ENCODE measurements around the gene PQBP1.

The PQBP1 gene

DNA sequence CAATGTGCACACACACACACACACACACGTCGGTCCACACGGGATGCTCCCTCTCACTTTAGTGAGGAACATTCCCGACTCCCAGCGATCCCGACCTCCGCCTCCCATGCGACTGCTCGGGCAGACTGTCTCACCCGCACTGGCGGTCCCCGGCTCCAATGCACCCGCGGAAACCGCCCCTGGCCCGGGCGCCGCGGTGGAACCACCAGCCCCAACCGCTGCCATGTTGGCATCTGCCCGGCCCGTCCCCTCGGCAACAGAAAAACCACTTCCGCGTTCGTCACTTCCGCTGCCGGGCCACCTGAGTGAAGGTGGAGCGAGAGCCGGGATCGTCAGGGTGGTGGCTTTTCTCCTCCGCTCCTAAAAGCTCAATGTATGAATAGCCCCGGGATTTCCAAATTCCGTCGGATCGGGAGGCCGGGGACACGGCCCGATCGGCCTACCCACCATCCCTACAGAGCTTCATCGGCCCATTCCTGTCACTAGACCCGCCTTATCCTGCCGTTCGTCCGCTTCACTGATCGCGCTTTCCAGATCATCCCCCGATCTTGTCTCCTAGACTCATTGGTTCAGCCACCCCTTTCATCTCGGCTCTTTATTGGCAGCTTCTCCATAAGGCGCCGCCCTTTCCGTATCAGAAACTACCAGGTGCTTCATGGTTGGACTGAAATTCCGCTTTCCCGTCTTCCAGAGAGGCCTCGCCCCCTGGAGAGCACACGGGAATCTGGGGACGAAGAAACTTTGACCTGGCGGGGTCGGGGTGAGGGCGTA is 13.9 kb downstream of the PQBP1 start, which contains the start of gene SLC35A2:
SLC35A2 (minus strand) TSS at position 235 of the 771 bp plus-strand sequence; CDS start at position 225, 10 bp downstream.
- 0% methylated on average over 60 of the region's 60 CpGs for WGBS, 2 experiments
- H3K36me3 ChIP-seq (ENCODE audit: control insufficient read depth, insufficient read depth, low read length) = peaks cover 4% of the 10 kb centered on the region

DNA sequence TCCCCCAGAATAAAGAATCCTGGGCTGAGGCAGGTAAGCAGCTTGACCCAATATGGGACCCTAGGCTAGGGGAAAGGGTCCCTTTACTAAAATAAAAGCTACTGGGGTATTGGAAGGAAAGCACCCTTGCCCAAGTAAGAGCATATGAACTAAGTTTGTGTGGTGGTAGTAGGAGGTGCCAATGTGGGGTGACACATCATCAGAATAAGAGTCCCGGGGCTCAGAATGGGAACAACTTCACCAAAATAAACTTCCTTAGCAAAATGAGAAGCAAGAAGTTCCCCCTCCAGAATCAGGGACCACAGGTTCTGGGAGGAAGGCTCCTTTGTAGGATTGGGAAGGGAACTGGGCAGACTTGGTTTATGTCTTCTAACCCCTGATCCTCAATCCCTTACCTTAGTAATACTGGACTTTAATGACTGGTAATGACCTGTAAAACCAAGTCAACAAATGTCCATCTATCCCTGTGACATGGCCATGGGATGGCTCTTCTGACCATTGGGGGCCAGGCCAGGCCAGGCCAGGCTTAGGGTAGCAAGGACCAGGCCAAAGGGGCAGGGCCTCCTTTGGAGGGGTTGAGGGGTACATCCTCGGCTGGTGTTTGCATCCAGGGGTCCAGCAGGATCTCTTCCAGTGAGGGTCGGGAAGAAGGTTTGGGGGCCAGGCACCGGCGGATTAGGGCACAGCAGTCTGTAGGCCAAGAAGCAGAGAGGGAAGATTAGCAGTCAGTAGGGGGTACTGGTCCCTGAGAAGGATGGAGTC is 16.1 kb downstream of the PQBP1 start:
- H3K4me3 ChIP-seq (ENCODE audit: insufficient read depth, low read depth, low read length) = no peak overlapping the region
- no peaks in the 10 kb centered on the region for H3K4me1 ChIP-seq (ENCODE audit: control insufficient read depth, insufficient read depth, low read length)
- H3K9me3 ChIP-seq (ENCODE audit: control insufficient read depth, low read length) = no peaks in the 10 kb centered on the region
- no peak overlapping the region for H3K27ac ChIP-seq (ENCODE audit: insufficient read depth, low read depth, low read length, poor library complexity, severe bottlenecking)
- no peaks in the 10 kb centered on the region for H3K27me3 ChIP-seq (ENCODE audit: control insufficient read depth, insufficient read depth, low read length, poor library complexity, severe bottlenecking)
- WGBS, 2 experiments = 89 to 90% methylated on average over 4 to 5 of the region's 5 CpGs
- peaks cover 4% of the 10 kb centered on the region for H3K36me3 ChIP-seq (ENCODE audit: control insufficient read depth, insufficient read depth, low read length)

More for the DNA sequence above, 13.9 kb downstream of the PQBP1 start, which contains the start of gene SLC35A2:
- no peaks in the 10 kb centered on the region for H3K9me3 ChIP-seq (ENCODE audit: control insufficient read depth, low read length)
- H3K27me3 ChIP-seq (ENCODE audit: control insufficient read depth, insufficient read depth, low read length, poor library complexity, severe bottlenecking) = no peaks in the 10 kb centered on the region
- H3K4me1 ChIP-seq (ENCODE audit: control insufficient read depth, insufficient read depth, low read length) = no peaks in the 10 kb centered on the region
- H3K27ac ChIP-seq (ENCODE audit: insufficient read depth, low read depth, low read length, poor library complexity, severe bottlenecking) = peak within 1 kb of the TSS; percentile 69
- peak within 1 kb of the TSS; percentile 72 for H3K4me3 ChIP-seq (ENCODE audit: insufficient read depth, low read depth, low read length)

DNA sequence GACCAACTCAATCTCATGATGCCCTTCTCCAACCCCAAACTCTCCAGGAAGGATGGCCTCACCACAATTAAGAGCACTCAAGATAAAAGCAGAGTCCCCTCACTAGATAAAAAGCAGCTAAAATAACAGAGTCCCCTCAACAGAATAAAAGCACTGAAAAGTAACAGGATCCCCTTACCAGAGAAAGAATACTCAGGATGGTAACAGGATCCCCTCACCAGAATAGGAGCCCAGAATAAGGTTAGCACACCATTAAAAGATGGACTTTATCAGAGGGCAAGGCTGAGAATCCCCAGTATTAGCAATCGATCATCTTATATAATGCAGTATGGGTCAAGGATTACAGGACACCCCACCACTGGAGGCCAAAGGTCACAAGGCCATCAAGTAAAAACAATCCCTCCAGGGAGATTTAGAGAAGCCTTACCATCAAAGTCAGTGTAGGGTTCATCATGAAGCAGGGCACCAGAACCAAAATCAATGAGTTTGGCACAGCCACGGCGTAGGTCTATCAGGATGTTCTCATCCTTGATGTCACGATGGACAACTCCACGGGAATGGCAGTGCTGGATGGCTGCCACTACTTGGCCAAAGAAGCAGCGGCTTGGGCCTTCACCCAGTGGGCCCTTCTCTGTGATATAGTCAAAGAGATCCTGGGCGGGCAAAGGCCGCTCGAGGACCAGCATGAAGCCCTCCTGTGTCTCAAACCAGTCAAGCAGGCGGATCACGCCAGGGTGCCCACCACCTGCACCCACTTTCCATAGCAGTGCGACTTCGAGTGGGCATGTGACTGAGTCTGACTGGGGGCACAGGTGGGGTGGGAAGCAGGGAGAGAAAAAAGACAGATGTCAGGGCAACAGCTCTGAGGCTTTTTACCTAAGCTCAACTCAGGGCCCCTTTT is 17.1 kb downstream of the PQBP1 start:
- H3K27me3 ChIP-seq (ENCODE audit: control insufficient read depth, insufficient read depth, low read length, poor library complexity, severe bottlenecking) = no peaks in the 10 kb centered on the region
- no peaks in the 10 kb centered on the region for H3K9me3 ChIP-seq (ENCODE audit: control insufficient read depth, low read length)
- no peaks in the 10 kb centered on the region for H3K4me1 ChIP-seq (ENCODE audit: control insufficient read depth, insufficient read depth, low read length)
- WGBS, 2 experiments = 93 to 95% methylated on average over 11 to 13 of the region's 13 CpGs
- H3K4me3 ChIP-seq (ENCODE audit: insufficient read depth, low read depth, low read length) = no peak overlapping the region
- H3K36me3 ChIP-seq (ENCODE audit: control insufficient read depth, insufficient read depth, low read length) = no peaks in the 10 kb centered on the region
- no peak overlapping the region for H3K27ac ChIP-seq (ENCODE audit: insufficient read depth, low read depth, low read length, poor library complexity, severe bottlenecking)

DNA sequence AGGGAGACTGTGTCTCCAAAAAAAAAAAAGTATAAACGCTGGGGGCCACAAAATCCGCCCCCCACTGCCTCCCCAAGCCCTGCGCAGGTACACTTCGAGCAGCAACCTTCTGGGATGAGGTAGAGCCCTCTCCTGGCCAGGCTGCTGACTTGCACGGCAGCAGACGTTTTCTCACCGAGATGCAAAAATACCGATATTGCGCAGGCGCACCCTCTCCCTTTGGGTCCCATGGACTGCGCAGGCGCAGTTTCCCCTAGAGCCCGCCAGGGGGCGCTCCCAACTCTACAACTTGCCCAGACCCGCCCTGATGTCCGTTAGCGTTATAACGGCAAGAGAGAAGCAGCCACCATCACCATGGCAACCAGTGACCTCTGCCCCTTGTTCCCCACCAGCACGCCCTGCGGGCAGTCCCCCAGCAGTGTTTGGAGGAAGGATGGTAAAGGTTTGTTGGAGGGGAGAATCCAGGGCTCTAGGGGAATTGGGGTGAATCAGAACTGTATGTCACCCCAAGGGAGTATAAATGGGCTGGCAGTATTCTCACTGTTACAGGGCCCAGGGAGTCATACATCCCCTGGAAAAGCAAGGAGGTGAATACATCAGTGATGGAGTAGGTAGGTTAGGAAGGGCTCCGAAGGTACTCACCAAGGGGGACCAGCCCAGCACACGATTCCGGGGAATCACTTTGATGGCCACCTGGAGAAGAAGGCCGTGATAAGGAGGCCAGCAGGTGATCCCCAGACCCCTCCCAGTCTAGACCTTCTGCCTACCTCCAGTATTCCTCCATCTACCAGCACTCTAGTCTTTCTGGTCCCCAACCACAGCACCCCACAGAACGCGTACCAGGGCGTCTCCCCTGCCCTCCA is 19.6 kb downstream of the PQBP1 start:
- H3K36me3 ChIP-seq (ENCODE audit: control insufficient read depth, insufficient read depth, low read length) = no peaks in the 10 kb centered on the region
- H3K27me3 ChIP-seq (ENCODE audit: control insufficient read depth, insufficient read depth, low read length, poor library complexity, severe bottlenecking) = no peaks in the 10 kb centered on the region
- no peak overlapping the region for H3K27ac ChIP-seq (ENCODE audit: insufficient read depth, low read depth, low read length, poor library complexity, severe bottlenecking)
- no peaks in the 10 kb centered on the region for H3K4me1 ChIP-seq (ENCODE audit: control insufficient read depth, insufficient read depth, low read length)
- H3K4me3 ChIP-seq (ENCODE audit: insufficient read depth, low read depth, low read length) = peak overlapping the region; percentile 56
- H3K9me3 ChIP-seq (ENCODE audit: control insufficient read depth, low read length) = no peaks in the 10 kb centered on the region
- WGBS, 2 experiments = 1 to 2% methylated on average over 26 to 27 of the region's 27 CpGs

DNA sequence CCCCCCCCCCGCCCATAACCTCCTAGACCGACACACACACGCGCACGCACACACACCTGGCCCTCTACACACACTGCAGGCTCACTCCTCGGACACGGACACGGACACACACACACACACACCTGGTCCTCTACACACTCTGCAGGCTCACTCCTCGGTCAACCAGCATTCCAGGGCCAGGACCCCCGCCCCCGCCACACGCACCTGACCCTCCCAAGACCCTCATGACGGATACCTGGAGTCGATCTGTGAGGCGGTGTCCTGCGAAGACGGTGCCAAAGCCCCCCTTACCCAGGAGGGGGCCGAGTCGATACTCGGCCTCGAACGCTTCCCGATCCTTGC is 20.5 kb downstream of the PQBP1 start:
- Histone ChIP-seq H3K9me3 (ENCODE audit: control insufficient read depth, low read length) (no peaks in the 10 kb centered on the region), H3K27ac (ENCODE audit: insufficient read depth, low read depth, low read length, poor library complexity, severe bottlenecking) (no peak overlapping the region), H3K4me1 (ENCODE audit: control insufficient read depth, insufficient read depth, low read length) (no peaks in the 10 kb centered on the region), H3K27me3 (ENCODE audit: control insufficient read depth, insufficient read depth, low read length, poor library complexity, severe bottlenecking) (no peaks in the 10 kb centered on the region), H3K4me3 (ENCODE audit: insufficient read depth, low read depth, low read length) (peak overlapping the region; percentile 56), H3K36me3 (ENCODE audit: control insufficient read depth, insufficient read depth, low read length) (no peaks in the 10 kb centered on the region)
- WGBS, 2 experiments = 0 to 1% methylated on average over 21 to 22 of the region's 23 CpGs

DNA sequence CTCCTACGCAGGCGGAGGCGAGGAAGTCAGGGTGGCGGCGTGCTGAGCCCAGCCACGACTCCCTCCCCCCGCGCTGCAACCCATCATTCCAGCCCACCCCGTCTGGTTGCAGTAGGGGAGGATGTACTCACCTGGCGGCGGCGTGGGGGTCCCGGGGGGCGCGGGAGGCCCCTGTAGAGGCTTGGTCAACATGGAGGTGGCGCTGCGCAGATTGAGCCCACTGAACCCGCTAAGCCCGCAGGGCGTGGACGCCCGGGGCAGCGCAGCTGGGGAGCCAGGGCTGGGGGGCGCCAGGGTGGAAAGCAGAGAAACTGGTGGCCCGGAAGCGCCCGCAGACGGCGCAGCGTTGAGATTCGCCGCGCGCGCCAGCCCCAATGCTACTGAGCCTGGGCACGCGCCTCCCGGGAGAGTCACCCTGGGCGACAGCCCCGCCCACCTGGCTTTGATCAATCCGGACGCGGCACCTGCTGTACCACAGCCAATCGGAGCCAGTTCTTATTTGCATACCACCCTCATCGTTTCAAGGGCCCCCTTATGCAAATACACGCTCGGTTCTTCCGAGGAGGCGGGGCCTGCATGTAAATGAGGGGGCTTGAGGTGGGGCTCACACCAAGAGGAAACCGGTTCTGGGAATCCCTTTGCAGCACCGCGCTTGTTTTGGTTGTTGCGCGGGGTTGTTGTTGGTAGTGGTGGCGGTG is 21.1 kb downstream of the PQBP1 start, which contains the start of gene PIM2:
PIM2 (minus strand) TSS at position 382 of the 698 bp plus-strand sequence; CDS start at position 192, 190 bp downstream.
- Histone ChIP-seq H3K27me3 (ENCODE audit: control insufficient read depth, insufficient read depth, low read length, poor library complexity, severe bottlenecking) (no peaks in the 10 kb centered on the region), H3K36me3 (ENCODE audit: control insufficient read depth, insufficient read depth, low read length) (no peaks in the 10 kb centered on the region), H3K4me3 (ENCODE audit: insufficient read depth, low read depth, low read length) (peak within 1 kb of the TSS; percentile 56), H3K27ac (ENCODE audit: insufficient read depth, low read depth, low read length, poor library complexity, severe bottlenecking) (peak within 1 kb of the TSS; percentile 86), H3K4me1 (ENCODE audit: control insufficient read depth, insufficient read depth, low read length) (no peaks in the 10 kb centered on the region), H3K9me3 (ENCODE audit: control insufficient read depth, low read length) (no peaks in the 10 kb centered on the region)
- WGBS, 2 experiments = 0% methylated on average over 51 to 55 of the region's 55 CpGs

DNA sequence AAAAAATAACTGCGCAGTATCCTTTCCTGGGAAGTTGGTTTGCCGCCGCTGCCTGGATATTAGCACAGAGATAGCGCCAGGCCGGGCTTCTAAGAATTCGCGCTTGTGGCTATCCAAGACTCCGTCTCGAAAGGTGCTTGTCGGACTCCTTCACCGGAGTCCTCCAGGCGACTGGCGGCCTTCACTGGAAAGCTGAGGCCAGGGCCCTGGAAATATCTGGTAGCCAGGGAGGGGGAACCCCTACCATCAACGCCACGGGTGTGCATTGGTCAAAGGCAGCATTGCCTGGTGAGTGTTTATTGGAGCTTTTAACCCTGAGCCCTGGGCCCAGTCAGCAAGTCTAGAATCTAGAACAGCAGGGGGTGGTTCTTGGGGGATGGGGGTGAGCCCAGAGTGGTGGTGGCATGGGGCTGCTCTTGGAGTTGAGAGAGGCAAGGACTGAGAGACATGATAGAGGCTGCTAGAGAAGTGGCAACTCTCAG is 21.7 kb downstream of the PQBP1 start:
- Histone ChIP-seq H3K4me3 (ENCODE audit: insufficient read depth, low read depth, low read length) (peak overlapping the region; percentile 31), H3K4me1 (ENCODE audit: control insufficient read depth, insufficient read depth, low read length) (no peaks in the 10 kb centered on the region), H3K9me3 (ENCODE audit: control insufficient read depth, low read length) (no peaks in the 10 kb centered on the region), H3K27ac (ENCODE audit: insufficient read depth, low read depth, low read length, poor library complexity, severe bottlenecking) (peak overlapping the region; percentile 86), H3K27me3 (ENCODE audit: control insufficient read depth, insufficient read depth, low read length, poor library complexity, severe bottlenecking) (no peaks in the 10 kb centered on the region), H3K36me3 (ENCODE audit: control insufficient read depth, insufficient read depth, low read length) (no peaks in the 10 kb centered on the region)
- 2% methylated on average over 15 of the region's 15 CpGs for WGBS, 2 experiments

DNA sequence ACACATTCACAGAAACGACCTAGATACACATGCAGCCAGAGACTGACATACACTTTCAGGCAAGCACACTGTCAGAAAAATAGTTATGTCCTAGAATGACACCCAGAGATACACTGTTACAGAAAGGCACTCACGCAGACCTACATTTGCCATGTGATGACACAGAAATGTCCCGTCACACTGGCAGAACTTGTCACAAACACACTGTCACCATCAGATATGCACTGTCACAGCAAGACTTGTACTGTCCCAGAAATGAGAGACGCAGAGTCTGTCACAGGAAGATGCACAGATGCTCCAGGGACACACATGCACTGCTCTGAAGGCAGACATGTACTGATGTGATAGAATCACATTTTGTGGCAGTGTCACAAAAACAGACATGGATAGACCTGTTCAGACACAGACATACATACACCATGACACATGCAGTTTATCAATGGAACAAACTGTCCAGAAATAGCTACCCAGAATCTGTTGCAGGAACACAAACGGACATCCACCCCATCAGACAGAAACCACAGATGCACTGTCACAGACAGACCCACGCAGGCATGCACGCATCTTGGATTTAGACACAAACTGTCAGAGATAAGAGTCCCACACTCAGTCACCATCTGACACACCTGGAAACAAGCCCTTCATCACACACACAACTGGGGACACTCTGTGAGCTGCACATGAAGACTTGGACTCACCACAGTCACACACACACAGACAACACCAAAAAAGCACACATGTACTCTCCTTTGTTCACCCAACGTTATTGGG is 22.4 kb downstream of the PQBP1 start:
- no peaks in the 10 kb centered on the region for H3K36me3 ChIP-seq (ENCODE audit: control insufficient read depth, insufficient read depth, low read length)
- WGBS, 2 experiments = 67 to 68% methylated on average over 8 of the region's 8 CpGs
- no peaks in the 10 kb centered on the region for H3K9me3 ChIP-seq (ENCODE audit: control insufficient read depth, low read length)
- no peak overlapping the region for H3K4me3 ChIP-seq (ENCODE audit: insufficient read depth, low read depth, low read length)
- no peaks in the 10 kb centered on the region for H3K27me3 ChIP-seq (ENCODE audit: control insufficient read depth, insufficient read depth, low read length, poor library complexity, severe bottlenecking)
- H3K27ac ChIP-seq (ENCODE audit: insufficient read depth, low read depth, low read length, poor library complexity, severe bottlenecking) = no peak overlapping the region
- H3K4me1 ChIP-seq (ENCODE audit: control insufficient read depth, insufficient read depth, low read length) = no peaks in the 10 kb centered on the region

Data from ectodermal cell (in vitro differentiated cells).